NCI-H2196 (cell line): ENCODE results near the gene AGAP1.
"Not testable (repeated sequence)": the region's sequence is repeated elsewhere in the genome, so short reads cannot be mapped to it uniquely, and the experiment has no call there.

Experiments
- DNase-seq: peaks from one replicate; lab custom pipeline; 2025; ENCODE audit not compliant: unreplicated experiment; lab: John Stamatoyannopoulos, UW

The AGAP1 gene

GRCh38 chr2:235584638-235585007 is 90.8 kb downstream of the AGAP1 start:
- no peak for DNase-seq

DNA sequence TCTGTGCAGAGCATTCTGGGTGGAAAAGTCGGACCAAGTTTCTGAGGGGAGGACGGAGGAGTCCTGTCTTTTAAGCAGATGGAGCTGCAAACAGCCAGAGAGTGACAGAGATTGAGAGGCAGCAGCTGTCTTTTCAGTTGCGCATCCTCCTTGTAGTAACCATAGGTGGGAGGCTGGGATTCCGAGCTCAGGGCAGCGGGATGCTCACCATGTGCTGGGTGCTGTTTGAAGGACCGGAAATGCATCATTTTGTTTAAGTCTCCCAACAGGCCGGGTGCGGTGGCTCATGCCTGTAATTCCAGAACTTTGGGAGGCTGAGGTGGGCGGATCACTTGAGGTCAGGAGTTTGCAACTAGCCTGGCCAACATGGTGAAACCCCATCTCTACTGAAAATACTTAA is 93.4 kb downstream of the AGAP1 start:
- no peak for DNase-seq

- no peak for DNase-seq
Measured at GRCh38 chr2:235588750-235589149, 94.9 kb downstream of the AGAP1 start.

DNA sequence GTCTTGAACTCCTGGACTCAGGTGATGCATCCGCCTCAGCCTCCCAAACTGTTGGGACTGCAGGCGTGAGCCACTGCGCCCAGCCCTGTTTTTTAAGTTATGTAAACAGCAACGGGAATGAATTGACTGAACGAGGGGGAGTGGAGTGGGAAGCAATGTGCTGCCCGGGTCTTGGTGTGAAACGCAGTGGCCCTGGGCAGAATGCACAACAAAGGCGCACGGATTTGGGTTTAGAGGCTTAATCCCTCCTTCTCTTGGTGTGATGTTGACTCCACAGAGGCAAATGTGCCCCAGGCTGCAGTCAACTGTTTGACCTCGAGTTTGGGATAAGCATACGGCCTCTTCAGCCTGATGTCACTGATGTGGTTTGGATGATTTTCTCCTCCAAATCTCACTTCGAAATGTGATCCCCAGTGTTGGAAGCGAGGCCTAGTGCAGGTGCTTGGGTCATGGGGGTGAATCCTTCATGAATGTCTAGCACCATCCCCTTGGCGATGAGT is 97.4 kb downstream of the AGAP1 start:
- no peak for DNase-seq

DNA sequence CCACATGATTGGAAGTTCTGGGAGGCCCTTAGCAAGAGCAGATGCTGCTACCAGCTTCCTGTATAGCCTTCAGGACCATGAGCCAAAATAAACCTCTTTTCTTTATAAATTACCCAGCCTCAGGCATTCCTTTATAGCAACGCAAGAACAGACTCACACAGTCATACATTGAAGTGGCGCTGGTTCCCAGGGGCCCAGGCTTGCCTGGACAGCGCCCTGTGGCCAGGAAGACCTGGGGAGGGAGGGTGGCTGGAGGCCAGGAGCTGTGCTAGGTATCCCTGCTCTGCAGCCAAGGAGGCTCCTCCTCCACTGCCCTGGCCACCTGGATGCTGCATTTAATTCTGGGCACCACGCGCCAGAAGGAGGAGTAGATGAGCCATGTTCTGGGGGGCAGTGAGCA is 98.1 kb downstream of the AGAP1 start:
- DNase-seq = peak; percentile 47

DNA sequence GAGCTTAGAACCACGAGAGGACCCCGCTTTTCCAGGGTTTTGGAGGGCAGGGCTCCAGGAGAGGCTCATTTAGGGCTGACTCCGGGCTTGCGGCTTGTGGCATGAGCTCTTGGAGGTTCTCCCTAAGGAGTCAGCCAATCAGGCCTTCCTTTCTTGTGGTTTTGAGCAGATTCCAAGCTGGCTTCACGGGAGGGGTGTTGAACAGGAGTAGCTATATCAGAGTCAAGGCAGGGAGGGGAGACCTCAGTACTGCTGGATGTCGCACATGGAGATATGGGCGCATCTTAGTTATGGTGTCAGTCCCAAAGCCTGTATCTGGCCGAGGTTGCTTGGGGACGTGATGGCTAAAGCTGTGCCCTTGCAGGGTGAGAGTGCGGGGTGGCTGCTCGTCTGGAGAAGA is 98.6 kb downstream of the AGAP1 start:
- DNase-seq = no peak

DNA sequence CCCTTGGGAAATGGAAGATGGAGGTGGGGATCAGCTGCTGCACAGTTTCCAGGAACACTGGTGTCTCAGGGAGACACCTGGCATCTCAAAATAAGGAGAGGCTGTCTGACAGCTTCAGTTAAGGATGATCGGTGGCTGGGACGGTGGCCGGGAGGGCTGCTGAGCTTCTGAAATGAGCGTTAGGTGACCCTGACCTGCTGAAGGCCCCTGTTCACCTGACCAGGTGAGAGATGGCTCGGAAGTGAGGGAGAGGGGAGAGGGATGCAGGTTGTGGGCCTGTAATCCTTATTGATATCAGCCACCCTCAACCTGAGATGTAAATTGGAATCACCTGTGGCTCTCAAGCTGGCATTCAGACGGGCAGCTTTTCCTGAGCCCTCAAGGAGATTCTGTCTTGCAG is 99.0 kb downstream of the AGAP1 start:
- DNase-seq = no peak

DNA sequence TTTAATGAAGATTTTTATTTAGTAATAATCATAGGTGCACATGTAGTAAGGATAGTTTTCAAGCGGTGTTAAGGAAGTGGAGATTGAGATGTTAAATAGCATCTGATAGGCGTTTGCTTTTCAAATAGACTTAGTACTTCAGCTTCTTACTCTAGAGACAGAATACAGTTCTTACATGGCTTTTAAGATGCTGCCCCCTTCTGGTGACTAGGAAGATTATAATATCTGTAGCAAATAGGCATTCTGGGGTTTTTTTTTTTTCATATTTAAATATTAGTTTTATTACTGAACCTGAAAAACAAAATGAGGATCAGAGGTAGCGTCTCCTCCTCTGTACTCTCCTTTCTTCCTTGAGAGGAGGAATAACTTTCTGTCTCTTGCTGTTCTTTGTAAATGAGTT is 100.2 kb downstream of the AGAP1 start:
- DNase-seq = peak; percentile 66

- no peak for DNase-seq
Measured at GRCh38 chr2:235594964-235595363, 101.1 kb downstream of the AGAP1 start.

GRCh38 chr2:235595422-235596010 is 101.7 kb downstream of the AGAP1 start:
- DNase-seq = peak; percentile 80

DNA sequence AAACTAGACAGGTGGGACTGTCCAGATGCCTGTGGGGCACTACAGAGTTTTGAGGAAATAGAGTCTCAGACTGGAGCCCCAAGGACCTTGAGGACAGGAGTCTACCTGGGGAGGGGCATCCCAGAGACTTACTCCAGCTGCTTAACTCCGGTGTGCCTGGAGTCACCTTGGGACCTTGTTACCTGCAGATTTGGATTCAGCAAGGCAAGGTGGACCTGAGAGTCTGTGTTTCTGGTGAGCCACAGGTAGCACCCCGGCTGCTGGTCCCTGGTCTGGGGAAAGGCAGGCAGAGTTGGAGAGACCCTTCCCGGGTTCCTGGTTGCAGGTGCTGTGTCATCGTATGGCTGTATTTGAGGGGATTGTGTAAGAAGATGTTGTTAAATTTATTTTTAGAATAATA is 102.4 kb downstream of the AGAP1 start:
- no peak for DNase-seq

GRCh38 chr2:235597081-235597615 is 103.3 kb downstream of the AGAP1 start:
- no peak for DNase-seq

DNA sequence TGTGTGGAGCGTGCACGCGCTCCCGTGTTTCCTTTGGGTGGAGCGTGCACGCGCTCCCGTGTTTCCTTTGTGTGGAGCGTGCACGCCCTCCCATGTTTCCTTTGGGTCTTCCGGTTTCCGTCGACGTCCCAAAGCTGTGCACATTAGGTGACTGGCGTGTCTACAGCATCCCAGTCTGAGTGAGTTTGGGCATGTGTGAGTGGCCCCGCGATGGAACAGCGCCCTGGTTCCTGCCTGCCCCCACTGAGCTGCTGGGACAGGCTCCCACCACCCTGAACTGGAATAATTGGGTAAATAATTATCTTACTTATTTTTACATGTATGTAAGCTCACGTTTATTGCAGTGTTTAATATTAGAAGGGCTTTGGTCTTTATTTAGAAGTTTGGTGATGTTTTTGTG is 104.2 kb downstream of the AGAP1 start:
- DNase-seq = no peak

DNA sequence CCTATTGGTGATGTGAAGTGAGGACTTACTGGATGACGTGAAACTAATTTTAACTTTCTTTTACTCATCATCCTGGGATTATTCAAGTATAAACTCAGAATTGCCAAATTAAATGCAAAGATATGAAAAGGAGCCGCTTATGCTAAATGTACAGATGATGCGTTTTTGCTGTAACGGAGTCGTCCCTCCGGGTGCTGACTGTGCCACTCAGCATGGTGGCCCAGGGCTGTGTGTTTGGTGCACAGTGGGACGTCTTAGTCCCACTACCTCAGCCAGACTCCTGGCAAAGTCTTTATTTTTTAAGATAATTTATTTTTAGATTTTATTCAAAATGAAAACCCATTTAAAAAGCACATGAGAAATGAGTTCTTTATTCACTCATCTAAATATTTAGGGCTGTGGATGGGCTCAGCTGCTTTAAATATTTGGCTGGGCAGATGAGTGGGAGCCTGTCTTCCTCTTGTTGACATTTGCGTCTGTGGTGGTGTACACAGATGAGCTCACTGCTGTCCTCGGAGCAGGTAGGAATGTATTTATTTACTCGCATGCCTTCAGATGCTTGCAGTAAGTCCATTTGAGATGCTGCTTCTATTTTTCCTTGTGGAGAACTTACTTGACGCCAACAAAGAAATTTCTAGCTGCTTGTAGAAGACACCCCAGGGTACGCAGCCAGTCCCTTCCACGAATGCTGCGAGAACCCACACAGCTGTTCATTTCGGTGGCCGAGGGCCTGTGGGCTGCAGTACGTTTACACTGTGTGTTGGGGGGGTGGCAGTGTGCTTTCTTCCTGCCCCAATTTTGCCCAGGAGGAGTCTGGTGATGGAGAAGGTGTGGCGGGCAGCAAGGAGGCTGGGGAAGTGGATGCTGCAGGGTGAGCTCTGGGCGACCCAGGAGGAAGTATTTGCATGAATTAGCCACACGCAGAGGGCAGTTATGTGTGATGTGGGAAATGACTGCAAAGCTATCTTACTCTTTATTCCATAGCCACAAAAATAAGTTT is 105.0 kb downstream of the AGAP1 start:
- DNase-seq = no peak

DNA sequence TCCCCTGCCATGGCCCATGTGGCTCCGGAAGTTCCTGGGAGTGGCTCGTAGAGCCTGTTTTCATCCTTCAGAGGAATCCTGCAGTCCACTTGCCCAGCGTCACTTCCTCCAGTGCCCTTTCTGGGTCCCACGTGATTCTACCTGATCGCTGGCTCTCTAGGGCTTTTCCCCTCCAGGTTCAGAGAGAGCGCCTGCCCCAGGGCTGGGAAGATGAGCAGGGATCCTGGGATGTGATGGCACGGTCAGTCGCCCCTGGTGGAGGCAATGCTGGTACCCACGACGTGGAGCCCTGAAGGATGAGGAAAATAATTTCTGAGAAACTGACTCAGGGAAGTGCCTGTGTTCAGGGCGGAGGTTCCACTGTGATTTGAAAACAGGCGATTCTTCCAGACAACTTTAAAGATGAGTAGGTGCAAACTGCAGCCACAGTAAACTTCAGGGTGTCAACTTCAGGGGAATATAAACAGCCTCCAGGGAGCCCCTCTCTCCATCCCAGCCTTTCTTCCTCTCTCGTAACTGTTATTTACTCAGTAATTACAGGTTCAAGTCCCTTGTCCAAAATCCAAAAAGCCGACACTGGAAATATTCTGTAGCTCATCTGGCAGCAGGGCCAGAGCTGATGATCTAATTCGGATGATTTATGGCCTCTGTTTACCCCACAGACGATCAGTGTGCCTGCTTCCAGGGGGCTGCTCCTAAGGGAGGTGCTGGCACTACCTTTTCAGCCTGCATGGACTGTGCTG is 105.9 kb downstream of the AGAP1 start:
- DNase-seq = no peak

GRCh38 chr2:235600406-235600805 is 106.6 kb downstream of the AGAP1 start:
- no peak for DNase-seq

DNA sequence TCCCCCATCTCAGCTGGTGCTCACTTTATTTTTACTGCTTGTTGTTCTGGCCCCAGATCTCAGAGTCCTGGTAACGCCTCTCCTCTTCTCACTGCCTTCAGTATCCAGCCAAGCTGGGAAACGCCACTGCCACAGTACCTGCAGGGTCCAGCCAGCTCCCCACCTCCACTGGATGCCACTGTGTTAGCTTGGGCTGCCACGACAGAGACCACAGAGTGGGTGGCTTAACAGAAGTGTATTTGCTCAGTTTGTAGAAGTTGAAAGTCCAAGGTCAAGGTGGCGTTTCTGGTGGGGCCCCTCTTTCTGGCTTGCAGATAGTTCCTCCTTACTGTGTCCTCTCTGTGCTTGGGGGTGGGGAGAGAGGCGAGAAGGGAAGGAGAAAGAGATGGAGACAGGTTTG is 107.1 kb downstream of the AGAP1 start:
- no peak for DNase-seq

- no peak for DNase-seq
Measured at GRCh38 chr2:235601960-235602704, 108.3 kb downstream of the AGAP1 start.

GRCh38 chr2:235602971-235603370 is 109.1 kb downstream of the AGAP1 start:
- DNase-seq = not testable (repeated sequence)

DNA sequence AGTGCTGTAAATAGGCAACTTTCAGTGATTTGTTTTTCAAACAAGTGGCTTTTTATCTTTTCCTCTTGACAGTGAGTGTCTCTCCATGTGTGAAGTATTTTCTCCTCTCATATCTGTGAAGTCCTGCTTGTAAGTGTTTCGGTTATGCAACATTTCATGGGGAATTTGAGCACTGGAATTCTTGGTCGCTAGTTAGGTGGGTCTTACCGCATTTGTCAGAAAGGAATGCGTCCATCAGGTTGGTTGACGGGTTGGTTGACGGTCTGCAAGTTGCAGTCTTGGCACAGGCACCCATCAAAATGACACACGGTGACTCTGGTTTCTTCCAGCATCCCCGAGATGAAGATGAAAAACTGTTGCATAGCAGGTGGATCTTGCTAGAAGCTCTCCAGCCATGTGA is 109.8 kb downstream of the AGAP1 start:
- DNase-seq = no peak
